B cell (primary cell): Measurements from ENCODE around the gene SLC1A2. TPM values are rescaled to one million over a fixed set of nuclear protein-coding genes. Genes with fewer than 3 reads are reported as not detected.

ENCODE experiments used
- ATAC-seq: fragments of 200-7000 bp; cut with Tn5 transposase; one replicate; pipeline ENCODE4 v1.10.0; 2021; ENCODE audit warnings: low read depth, mild to moderate bottlenecking, moderate number of reproducible peaks, moderate library complexity
- CTCF ChIA-PET: fragments of 350-600 bp; sonication (Branson Sonifier 250); formaldehyde crosslinking; loops from one replicate; lab custom pipeline; 2021; ENCODE audit warnings: antibody characterized with exemption, inconsistent platforms; lab: Charles Lee
- POLR2A ChIA-PET: fragments of 350-600 bp; sonication (Branson Sonifier 250); formaldehyde crosslinking; loops from one replicate; lab custom pipeline; 2021; ENCODE audit warnings: antibody characterized with exemption; lab: Charles Lee
- DNase-seq: peaks from one replicate; pipeline ENCODE4 v3.0.0; 2013
- H2AFZ ChIP-seq: 2 replicates; pipeline ENCODE4 v1.6.1; 2012; ENCODE audit warnings: mild to moderate bottlenecking, low read depth, low read length; ENCODE audit not compliant: insufficient read depth, poor library complexity, severe bottlenecking
- H3K27ac ChIP-seq, 2 donors: 1 replicate in 1 of 2; 2 replicates in 1 of 2; pipeline ENCODE4 v1.5.1; 2012 to 2013; ENCODE audit warnings: low read length in 2 of 2, mild to moderate bottlenecking in 2 of 2, moderate library complexity in 1 of 2
- H3K27me3 ChIP-seq, 4 experiments: fragments of 200-600 bp in 1 of 4; sonication (generic) in 1 of 4; replicated peaks in 1 of 4; 1 replicate in 2 of 4; 2 replicates in 2 of 4; pipeline versions ENCODE4 v1.6.1 to v1.7.0; 2013 to 2016; ENCODE audit warnings: low read length in 3 of 4, mild to moderate bottlenecking in 2 of 4, mixed read lengths in 1 of 4, moderate library complexity in 1 of 4; ENCODE audit not compliant: insufficient read depth in 4 of 4, control insufficient read depth in 3 of 4; ENCODE audit errors: control extremely low read depth in 1 of 4
- H3K36me3 ChIP-seq, 2 experiments: replicated peaks in 1 of 2; 1 replicate in 1 of 2; 2 replicates in 1 of 2; pipeline versions ENCODE4 v1.6.1 to v1.7.1; 2013; ENCODE audit warnings: low read length in 1 of 2; ENCODE audit not compliant: insufficient read depth in 2 of 2, control insufficient read depth in 1 of 2; ENCODE audit errors: control extremely low read depth in 1 of 2, extremely low read depth in 1 of 2
- H3K4me1 ChIP-seq, 2 donors: fragments of 200-600 bp in 1 of 2; sonication (generic) in 1 of 2; 1 replicate in 1 of 2; 2 replicates in 1 of 2; pipeline versions ENCODE4 v1.5.1 to v1.6.1; 2013 to 2017; ENCODE audit warnings: low read length in 2 of 2; ENCODE audit not compliant: control insufficient read depth in 2 of 2, insufficient read depth in 2 of 2
- H3K4me2 ChIP-seq: replicated peaks from 2 replicates; pipeline ENCODE3; 2012; ENCODE audit warnings: mild to moderate bottlenecking, low read depth, low read length; ENCODE audit not compliant: poor library complexity, severe bottlenecking
- H3K4me3 ChIP-seq, 5 experiments: fragments of 200-600 bp in 1 of 5; sonication (generic) in 1 of 5; 1 replicate in 3 of 5; 2 replicates in 2 of 5; pipeline versions ENCODE4 v1.5.1 to v1.7.0; 2011 to 2016; ENCODE audit warnings: low read length in 4 of 5, mild to moderate bottlenecking in 4 of 5, low read depth in 2 of 5, control low read depth in 1 of 5, moderate library complexity in 1 of 5; ENCODE audit not compliant: insufficient read depth in 1 of 5; ENCODE audit errors: control extremely low read depth in 1 of 5, extremely low read depth in 1 of 5
- H3K79me2 ChIP-seq: fragments of 200-600 bp; sonication (generic); one replicate; pipeline ENCODE4 v1.6.0; 2016; ENCODE audit warnings: low read length; ENCODE audit not compliant: control insufficient read depth, insufficient read depth
- H3K9ac ChIP-seq: fragments of 200-600 bp; sonication (generic); 2 replicates; pipeline ENCODE4 v1.6.1; 2017; ENCODE audit warnings: mild to moderate bottlenecking, low read length, moderate library complexity
- H3K9me3 ChIP-seq, 3 donors: one replicate each; pipeline versions ENCODE4 v1.6.1 to v1.7.1; 2013; ENCODE audit warnings: low read length in 2 of 3; ENCODE audit not compliant: control insufficient read depth in 2 of 3, insufficient read depth in 1 of 3; ENCODE audit errors: control extremely low read depth in 1 of 3
- H4K20me1 ChIP-seq: 2 replicates; pipeline ENCODE4 v1.6.0; 2012; ENCODE audit warnings: mild to moderate bottlenecking, low read length; ENCODE audit not compliant: insufficient read depth, control insufficient read depth, poor library complexity, severe bottlenecking
- H3K27ac Mint-ChIP-seq: one replicate; pipeline ENCODE4 v1.8.0; 2021; ENCODE audit warnings: mixed read lengths
- H3K27me3 Mint-ChIP-seq: one replicate; pipeline ENCODE4 v1.8.0; 2021; ENCODE audit warnings: mixed read lengths
- H3K4me1 Mint-ChIP-seq: one replicate; pipeline ENCODE4 v1.8.0; 2021; ENCODE audit warnings: mixed read lengths
- H3K4me3 Mint-ChIP-seq: one replicate; pipeline ENCODE4 v1.8.0; 2021; ENCODE audit warnings: mixed read lengths
- H3K9me3 Mint-ChIP-seq: one replicate; pipeline ENCODE4 v1.8.0; 2022; ENCODE audit warnings: mixed read lengths; ENCODE audit not compliant: insufficient read depth
- EZH2 ChIP-seq: IDR thresholded peaks from 2 replicates; pipeline ENCODE4 v1.6.1; 2012; ENCODE audit warnings: borderline replicate concordance, low read depth, mild to moderate bottlenecking, moderate library complexity, low read length; ENCODE audit not compliant: insufficient read depth, poor library complexity, severe bottlenecking
- WGBS: methylation state at CpG from one replicate; pipeline ENCODE4 v1.1.5; 2013; ENCODE audit warnings: missing lambda C conversion rate; ENCODE audit not compliant: insufficient coverage; 5-methylcytosine and 5-hydroxymethylcytosine counted together
- intact Hi-C: fragments of 100-400 bp; cut with micrococcal nuclease; formaldehyde crosslinking; loops from one replicate; pipeline ENCODE4 v1.10.0; 2022
- polyA plus RNA-seq: library from polyadenylated mRNA; depleted of rRNA; stranded (reverse); fragments of >200 nt; gene quantifications from 2 replicates; pipeline ENCODE4 v1.2.3, GENCODE V29; 2012
- total RNA-seq, 2 donors: library from RNA; stranded (reverse); fragments of 120-200 nt in 1 of 2; gene quantifications; 1 replicate in 1 of 2; 2 replicates in 1 of 2; pipeline versions ENCODE4 v1.2.3 to v1.2.4, GENCODE V29; 2013 to 2022
- TF ChIP-seq, protein P1 (sequence below): fragments of 200-600 bp; IDR thresholded peaks from one replicate; pipeline ENCODE4 v1.8.0; 2022; ENCODE audit warnings: antibody characterized with exemption, mild to moderate bottlenecking

SLC1A2 gene
- total and polyA plus RNA-seq, 2 donors (not counting 1 experiment from before 2014, with no cell fraction given), result not detected

DNA sequence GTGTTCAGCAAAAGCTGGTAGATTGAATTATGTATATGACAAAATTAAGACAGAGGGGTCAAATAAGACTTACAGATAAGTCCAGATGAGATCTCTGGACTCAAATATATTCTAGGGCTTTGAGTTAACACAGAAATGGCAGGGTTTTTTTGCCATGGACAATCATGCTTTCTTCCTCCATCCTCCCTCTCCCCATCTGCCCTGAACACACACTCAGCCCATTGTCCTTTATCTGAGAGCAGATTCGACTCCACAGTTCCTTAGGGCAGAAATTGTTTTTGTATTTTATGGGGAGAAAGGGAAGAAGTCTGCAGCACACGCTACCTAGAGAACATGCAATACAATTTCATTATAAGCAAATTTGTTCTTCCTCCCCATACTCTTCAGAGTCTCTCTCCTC, 86.8 kb downstream of the SLC1A2 start:
- H3K4me2 ChIP-seq, result no peak overlapping the region
- CTCF ChIA-PET, result no interaction called here
- H3K4me3 ChIP-seq, result no peak overlapping the region
- H3K79me2 ChIP-seq, result no peaks in the 10 kb centered on the region
- POLR2A ChIA-PET, result interaction anchor here (0.7 kb wide), 1 partner anchor 787 kb away, joined by 6 read pairs; no protein-coding TSS in a partner anchor
- no CpG with 5 or more reads among the region's 2 CpGs for WGBS
- Mint-ChIP-seq H3K9me3 (no peaks in the 10 kb centered on the region), H3K4me3 (no peak overlapping the region), H3K27ac (peak overlapping the region; percentile 79), H3K27me3 (no peaks in the 10 kb centered on the region), H3K4me1 (peaks cover 56% of the 10 kb centered on the region)
- H3K27ac ChIP-seq, result no peak overlapping the region
- H3K27me3 ChIP-seq, result no peaks in the 10 kb centered on the region
- no peaks in the 10 kb centered on the region for H3K36me3 ChIP-seq
- peaks cover 0 to 4% (median 0%) of the 10 kb centered on the region in 3 donors for H3K9me3 ChIP-seq
- H3K9ac ChIP-seq, result no peak overlapping the region
- intact Hi-C loops, result loop anchor here (10.0 kb wide), 1 partner anchor 258 kb away; no protein-coding TSS in a partner anchor
- TF ChIP-seq, protein P1, sequence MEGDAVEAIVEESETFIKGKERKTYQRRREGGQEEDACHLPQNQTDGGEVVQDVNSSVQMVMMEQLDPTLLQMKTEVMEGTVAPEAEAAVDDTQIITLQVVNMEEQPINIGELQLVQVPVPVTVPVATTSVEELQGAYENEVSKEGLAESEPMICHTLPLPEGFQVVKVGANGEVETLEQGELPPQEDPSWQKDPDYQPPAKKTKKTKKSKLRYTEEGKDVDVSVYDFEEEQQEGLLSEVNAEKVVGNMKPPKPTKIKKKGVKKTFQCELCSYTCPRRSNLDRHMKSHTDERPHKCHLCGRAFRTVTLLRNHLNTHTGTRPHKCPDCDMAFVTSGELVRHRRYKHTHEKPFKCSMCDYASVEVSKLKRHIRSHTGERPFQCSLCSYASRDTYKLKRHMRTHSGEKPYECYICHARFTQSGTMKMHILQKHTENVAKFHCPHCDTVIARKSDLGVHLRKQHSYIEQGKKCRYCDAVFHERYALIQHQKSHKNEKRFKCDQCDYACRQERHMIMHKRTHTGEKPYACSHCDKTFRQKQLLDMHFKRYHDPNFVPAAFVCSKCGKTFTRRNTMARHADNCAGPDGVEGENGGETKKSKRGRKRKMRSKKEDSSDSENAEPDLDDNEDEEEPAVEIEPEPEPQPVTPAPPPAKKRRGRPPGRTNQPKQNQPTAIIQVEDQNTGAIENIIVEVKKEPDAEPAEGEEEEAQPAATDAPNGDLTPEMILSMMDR, result no peak
- TF ChIP-seq EZH2, result no peak
- peak overlapping the region; percentile 13 for H2AFZ ChIP-seq
- ATAC-seq, result no peak
- H3K4me1 ChIP-seq, result peaks cover 45 to 54% of the 10 kb centered on the region in 2 donors
- no peak for DNase-seq
- H4K20me1 ChIP-seq, result no peaks in the 10 kb centered on the region

DNA sequence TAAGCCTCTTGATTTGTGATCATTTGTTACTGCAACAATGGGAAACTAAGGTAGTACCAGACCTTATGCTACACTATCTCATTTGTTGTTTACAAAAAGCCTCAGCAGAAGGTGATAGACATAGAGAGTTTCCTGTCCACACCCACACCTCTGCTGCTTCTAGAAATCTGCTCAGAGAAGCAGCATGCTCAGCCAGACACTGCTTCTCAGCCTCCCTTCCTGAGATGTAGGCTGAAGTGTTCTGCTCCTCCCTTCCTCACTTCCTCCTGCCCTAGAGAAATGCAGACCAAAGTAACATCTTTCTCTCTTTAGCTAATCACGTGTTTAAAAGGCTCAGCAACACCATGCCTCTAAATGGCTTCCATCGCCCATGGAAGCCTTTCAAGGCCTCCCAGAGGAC, 88.4 kb downstream of the SLC1A2 start:
- peak overlapping the region; percentile 55 for H2AFZ ChIP-seq
- H3K9ac ChIP-seq, result no peak overlapping the region
- intact Hi-C loops, result loop anchor here (10.0 kb wide), 1 partner anchor 256 kb away; no protein-coding TSS in a partner anchor
- H3K4me3 Mint-ChIP-seq, result peak overlapping the region; percentile 56
- H3K27ac Mint-ChIP-seq, result peak overlapping the region; percentile 86
- no peaks in the 10 kb centered on the region for H3K27me3 Mint-ChIP-seq
- peaks cover 57% of the 10 kb centered on the region for H3K4me1 Mint-ChIP-seq
- peak; percentile 47 for DNase-seq
- POLR2A ChIA-PET, result no interaction called here
- H3K4me1 ChIP-seq, result peaks cover 45 to 54% of the 10 kb centered on the region in 2 donors
- WGBS, result 11% methylated on average over 1 of the region's 2 CpGs
- peak; percentile 64 for ATAC-seq
- no peaks in the 10 kb centered on the region for H4K20me1 ChIP-seq
- no peaks in the 10 kb centered on the region for H3K79me2 ChIP-seq
- H3K4me3 ChIP-seq, result no peak overlapping the region
- H3K36me3 ChIP-seq, result no peaks in the 10 kb centered on the region
- peak overlapping the region; percentile 43 to 77 for H3K27ac ChIP-seq
- no peak for TF ChIP-seq EZH2
- TF ChIP-seq, protein P1, result no peak
- peak overlapping the region; percentile 38 for H3K4me2 ChIP-seq
- peaks cover 0 to 4% (median 0%) of the 10 kb centered on the region in 3 donors for H3K9me3 ChIP-seq
- H3K27me3 ChIP-seq, result no peaks in the 10 kb centered on the region
- CTCF ChIA-PET, result no interaction called here
- H3K9me3 Mint-ChIP-seq, result no peaks in the 10 kb centered on the region
